Measurements from ENCODE around the gene RNF214.

RNF214 gene

DNA sequence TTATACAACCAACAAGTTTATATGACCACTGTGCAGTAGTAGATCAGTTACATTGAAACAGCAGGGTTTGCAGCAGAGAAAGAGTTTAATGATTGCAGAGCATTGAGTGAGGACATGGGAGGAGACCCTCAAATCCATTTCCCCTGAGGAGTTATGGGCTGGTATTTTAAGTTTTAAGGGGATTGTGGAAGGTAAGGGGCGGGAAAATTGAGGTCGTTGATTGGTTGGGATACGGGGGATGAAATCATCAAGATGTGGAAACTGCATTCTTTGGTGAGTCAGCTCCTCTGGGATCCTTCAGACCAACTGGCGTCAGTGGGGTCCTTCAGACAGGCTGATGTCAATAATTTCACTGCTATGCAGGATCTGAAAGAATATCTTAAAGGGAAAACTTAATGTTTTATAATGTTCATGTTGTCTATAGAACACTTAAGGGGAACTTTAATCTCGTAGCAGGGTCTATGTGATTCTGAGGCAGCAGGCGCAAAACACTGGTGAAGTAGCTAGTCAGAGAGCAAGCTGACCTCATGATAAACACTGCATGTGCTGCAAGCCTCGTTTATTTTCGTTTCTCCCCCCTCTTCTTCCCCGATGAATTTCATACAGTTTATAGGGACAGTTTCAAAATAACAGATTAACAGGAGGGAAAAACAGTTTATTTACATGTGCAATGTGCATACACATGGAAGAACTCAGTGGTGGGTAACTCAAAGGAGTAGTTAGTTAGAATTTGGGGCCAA is 41.2 kb downstream of the RNF214 start:
- FAIRE-seq, result no peak
- no peak for DNase-seq (ENCODE audit: extremely low spot score, insufficient read length, low read depth)

DNA sequence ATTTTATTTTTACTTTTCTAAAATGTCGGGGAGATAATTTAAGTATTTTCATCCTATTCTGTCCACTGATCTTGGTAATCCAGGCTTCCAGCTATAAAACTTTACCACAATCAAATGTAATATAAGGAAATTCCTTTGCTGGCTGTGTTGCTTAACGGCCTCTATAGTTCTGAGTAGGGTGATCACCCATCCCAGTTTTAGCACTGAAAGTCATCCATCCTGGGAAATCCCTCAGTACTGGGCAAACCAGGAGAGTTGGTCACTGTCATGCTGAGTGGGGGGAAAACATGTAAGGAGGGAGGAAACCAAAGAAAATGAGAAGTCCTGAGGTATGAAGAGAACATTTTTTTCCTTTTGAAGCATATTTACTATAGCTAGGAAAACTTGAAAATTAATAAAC is 45.9 kb downstream of the RNF214 start:
- no peak for DNase-seq (ENCODE audit: extremely low spot score, insufficient read length, low read depth)
- FAIRE-seq, result no peak

GRCh38 chr11:117279711-117280376 is 47.4 kb downstream of the RNF214 start:
- FAIRE-seq, result no peak
- DNase-seq (ENCODE audit: extremely low spot score, insufficient read length, low read depth), result no peak

DNA sequence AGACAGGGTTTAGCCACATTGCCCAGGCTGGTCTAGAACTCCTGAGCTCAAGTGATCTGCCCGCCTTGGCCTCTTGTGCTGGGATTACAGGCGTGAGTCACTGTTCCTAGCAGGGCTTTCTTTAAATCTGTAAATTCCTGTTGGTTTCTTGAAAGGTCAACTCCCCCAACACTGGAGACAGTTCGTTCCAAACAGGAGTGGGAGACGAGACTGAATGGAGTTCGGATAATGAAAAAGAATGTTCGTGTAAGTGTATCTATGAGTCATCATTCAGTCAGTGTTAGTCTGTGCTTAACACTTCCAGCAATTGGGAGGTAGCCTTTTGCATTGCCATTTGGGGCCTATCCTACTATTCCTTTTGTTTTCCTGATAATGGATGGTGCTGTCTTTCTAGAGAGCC is 48.7 kb downstream of the RNF214 start:
- DNase-seq (ENCODE audit: extremely low spot score, insufficient read length, low read depth) (no peak), FAIRE-seq (no peak)

GRCh38 chr11:117281869-117282268 is 49.4 kb downstream of the RNF214 start:
- FAIRE-seq, result no peak
- no peak for DNase-seq (ENCODE audit: extremely low spot score, insufficient read length, low read depth)

DNA sequence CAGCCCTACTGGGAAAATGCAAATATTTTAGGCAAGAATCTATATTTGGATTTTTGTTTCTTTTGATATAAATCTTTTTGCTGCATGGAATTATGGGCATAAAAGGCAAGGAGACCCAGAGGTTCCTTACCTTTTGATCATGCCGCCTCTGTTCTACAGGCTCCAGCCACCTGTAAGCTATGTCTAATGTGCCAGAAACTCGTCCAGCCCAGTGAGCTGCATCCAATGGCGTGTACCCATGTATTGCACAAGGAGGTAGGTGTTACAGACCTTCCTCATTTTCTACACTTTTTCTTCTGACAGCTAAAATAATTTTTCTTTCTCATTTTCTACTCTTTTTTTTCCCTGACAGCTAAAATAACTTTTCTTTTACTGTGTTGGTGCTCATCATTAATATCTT is 50.5 kb downstream of the RNF214 start:
- DNase-seq (ENCODE audit: extremely low spot score, insufficient read length, low read depth), result no peak
- FAIRE-seq, result no peak

DNA sequence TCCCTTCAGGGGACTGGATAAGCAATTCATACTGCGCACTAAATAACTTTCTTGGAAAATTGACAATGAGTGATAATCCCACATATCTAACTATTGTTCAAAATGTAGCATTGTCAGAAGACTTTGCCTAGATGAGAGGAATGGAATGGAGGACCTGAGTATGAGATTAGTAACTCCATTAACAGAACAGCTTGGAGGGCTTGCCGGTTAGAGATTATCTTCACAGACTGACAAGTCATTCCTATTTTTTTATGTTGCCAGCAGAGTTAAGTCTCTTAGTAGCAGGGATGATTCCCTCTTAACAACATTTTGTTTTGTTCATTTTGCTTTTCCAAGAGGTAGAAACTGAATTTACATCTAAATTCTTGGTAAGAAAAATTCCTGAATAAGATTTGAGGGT is 51.6 kb downstream of the RNF214 start:
- FAIRE-seq (no peak), DNase-seq (ENCODE audit: extremely low spot score, insufficient read length, low read depth) (no peak)

DNA sequence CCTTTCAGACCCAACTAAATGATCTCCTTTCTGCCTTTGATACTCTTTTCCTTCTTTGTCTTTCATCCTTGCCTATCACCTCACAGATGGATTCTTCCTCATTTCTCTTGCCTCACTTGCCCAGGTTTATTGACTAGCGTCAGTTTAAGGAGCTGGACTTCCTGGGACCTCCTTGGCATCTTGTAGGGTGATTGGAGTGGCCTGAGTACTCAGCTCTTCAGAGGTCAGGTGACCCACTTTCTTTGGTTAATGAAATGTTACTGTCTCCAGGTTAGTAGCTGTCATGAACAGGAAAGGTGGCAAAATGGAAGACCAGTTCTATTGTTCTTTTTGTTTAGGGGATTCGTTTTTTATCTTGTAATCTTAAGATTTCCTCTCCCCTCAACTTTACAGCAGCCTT is 54.1 kb downstream of the RNF214 start:
- no peak for DNase-seq (ENCODE audit: extremely low spot score, insufficient read length, low read depth)
- FAIRE-seq, result no peak

DNA sequence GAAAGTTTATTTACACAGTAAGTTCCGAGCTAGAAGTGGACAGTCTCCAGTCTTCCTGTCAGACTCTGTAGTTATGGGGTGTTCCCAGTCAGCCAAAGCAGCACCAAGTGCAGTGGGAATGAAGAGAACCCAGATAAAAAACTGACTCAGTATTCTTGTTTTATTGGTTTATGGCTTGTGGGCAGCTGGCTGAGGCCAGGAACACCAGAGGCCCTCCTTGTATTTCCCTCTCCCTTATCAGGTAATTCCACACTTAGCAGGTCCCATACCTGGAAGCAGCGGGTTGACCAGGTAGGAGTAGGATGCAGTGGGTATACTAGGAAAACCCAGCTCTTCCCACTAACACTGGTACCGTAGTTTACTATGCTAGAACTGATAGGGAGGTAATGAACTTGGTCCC is 55.2 kb downstream of the RNF214 start:
- DNase-seq (ENCODE audit: extremely low spot score, insufficient read length, low read depth) (no peak), FAIRE-seq (no peak)

- no peak for DNase-seq (ENCODE audit: extremely low spot score, insufficient read length, low read depth)
Observed at GRCh38 chr11:117289795-117290194, 57.3 kb downstream of the RNF214 start.

GRCh38 chr11:117290809-117291396 is 58.4 kb downstream of the RNF214 start, which contains the start of gene BACE1-AS:
TSS of gene BACE1-AS (plus strand) at chr11:117291346.
- DNase-seq (ENCODE audit: extremely low spot score, insufficient read length, low read depth), result no peak
- no peak for FAIRE-seq

More at GRCh38 chr11:117289795-117290194, 57.3 kb downstream of the RNF214 start:
- no peak for FAIRE-seq

DNA sequence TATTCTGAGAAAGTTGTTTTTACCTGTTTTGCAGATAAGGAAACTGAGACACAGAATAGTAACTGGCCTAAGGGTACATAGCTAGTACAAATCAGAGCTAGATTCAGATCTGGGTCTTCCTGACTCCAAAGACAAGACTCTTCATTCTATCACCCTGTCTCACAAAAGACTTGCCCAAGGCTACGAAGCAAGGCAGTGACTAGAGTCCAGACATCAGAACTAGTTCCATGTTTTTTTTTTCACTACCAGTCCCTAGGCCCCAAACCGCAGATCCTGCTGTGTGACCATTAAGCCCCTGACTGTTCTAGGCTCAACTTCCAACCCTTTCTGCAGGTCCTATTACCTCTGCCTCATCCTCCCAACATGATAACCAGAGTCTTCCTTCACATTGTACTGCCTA is 60.1 kb downstream of the RNF214 start:
- no peak for DNase-seq (ENCODE audit: extremely low spot score, insufficient read length, low read depth)
- no peak for FAIRE-seq

GRCh38 chr11:117295438-117296137 is 63.1 kb downstream of the RNF214 start:
- no peak for FAIRE-seq
- no peak for DNase-seq (ENCODE audit: extremely low spot score, insufficient read length, low read depth)

DNA sequence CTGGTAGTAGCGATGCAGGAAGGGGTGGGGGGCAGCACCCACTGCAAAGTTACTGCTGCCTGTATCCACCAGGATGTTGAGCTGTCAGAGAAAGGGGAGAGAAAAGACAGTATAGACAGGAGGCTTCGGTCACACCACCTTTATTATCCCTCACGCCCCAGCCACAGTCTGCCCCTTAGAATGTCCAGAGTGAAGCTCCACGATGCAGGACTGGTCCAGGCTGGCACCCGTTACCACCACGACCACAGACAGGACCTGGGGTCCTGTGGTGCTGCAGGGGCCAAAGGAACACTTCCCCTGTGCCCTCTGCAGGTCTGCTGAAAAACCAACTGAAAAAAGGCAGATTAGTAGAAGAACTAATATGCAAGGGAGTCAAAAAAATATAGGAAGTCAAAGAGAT is 64.4 kb downstream of the RNF214 start:
- DNase-seq (ENCODE audit: extremely low spot score, insufficient read length, low read depth) (no peak), FAIRE-seq (no peak)

DNA sequence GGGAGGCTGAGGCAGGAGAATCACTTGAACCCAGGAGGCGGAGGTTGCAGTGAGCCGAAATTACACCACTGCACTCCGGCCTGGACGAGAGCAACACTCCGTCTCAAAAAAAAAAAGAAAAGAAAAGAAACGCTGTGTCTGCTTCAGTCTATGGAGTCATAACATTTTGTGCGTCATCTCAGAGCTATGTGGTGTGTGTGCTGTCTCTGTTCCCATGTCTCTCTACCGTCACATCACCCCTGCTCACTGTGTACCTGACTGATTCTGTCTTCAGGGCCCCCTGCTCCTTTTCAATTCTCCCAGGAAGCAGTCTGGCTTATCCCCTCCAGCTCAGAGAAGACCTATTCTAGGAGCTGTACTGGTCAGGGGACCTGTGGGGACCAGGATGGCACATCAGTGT is 65.7 kb downstream of the RNF214 start:
- FAIRE-seq (no peak), DNase-seq (ENCODE audit: extremely low spot score, insufficient read length, low read depth) (no peak)

GRCh38 chr11:117299351-117300282 is 67.1 kb downstream of the RNF214 start:
- FAIRE-seq (peak; percentile 33), DNase-seq (ENCODE audit: extremely low spot score, insufficient read length, low read depth) (no peak)

DNA sequence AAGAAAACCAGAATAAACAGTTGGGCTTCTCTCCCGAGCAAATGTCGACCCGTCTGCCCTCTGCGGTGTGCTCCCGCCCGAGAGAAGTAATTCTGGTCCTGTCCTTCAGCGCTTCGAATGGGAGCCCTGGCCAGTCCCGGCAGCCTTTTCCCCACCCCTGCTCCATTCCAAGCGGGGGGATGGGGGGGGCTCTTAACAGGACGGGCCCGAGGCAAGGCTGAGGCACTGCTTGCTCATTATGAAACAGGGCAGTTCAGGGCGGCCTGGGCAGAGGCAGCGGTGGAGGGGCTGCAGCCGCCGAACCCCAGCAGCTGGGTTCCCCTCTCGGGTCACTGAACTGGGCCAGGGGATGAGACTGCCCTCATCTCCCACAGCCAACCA is 67.8 kb downstream of the RNF214 start:
- DNase-seq (ENCODE audit: extremely low spot score, insufficient read length, low read depth) (no peak), FAIRE-seq (no peak)

DNA sequence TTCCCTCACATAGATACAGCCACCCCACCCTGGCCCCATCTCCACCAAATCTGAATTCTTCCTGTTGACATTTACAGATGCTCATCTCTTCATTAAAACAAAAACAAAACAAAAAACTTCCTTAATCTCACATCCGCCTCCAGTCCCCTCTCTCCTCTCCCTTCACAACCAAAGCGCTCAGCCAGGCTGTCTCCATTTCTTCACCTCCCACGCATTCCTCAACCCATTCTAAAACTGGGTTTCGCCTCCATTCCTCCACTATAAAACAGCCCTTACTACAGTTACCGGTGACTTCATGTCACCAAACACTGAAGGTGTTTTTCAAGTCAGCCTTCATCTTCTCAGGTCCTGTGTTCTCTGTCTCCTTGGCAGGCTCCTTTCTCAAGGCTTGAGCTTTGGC is 68.3 kb downstream of the RNF214 start:
- DNase-seq (ENCODE audit: extremely low spot score, insufficient read length, low read depth), result no peak
- FAIRE-seq, result no peak

- no peak for FAIRE-seq
- DNase-seq (ENCODE audit: extremely low spot score, insufficient read length, low read depth), result no peak
Observed at GRCh38 chr11:117302228-117302627, 69.8 kb downstream of the RNF214 start.

- FAIRE-seq (no peak), DNase-seq (ENCODE audit: extremely low spot score, insufficient read length, low read depth) (no peak)
Observed at GRCh38 chr11:117303101-117303500, 70.6 kb downstream of the RNF214 start.

All from GM18507 (cell line).